Trophoblast cell (in vitro differentiated cells and primary cell): ENCODE measurements around the gene NRCAM.
"Not testable (repeated sequence)": the region's sequence is repeated elsewhere in the genome, so short reads cannot be mapped to it uniquely, and the experiment has no call there.

Experiments used
- DNase-seq, 2 donors: peaks; one replicate each; pipeline ENCODE4 v3.0.0-alpha.2; 2016
- H2AFZ ChIP-seq: 2 replicates; pipeline ENCODE4 v1.6.1; 2013; ENCODE audit warnings: low read length, moderate library complexity, mild to moderate bottlenecking; ENCODE audit not compliant: insufficient read depth, poor library complexity
- H2AK5ac ChIP-seq: 2 replicates; pipeline ENCODE4 v1.6.1; 2013; ENCODE audit warnings: mild to moderate bottlenecking, low read length
- H2BK120ac ChIP-seq: 2 replicates; pipeline ENCODE4 v1.6.1; 2013; ENCODE audit warnings: low read length, mild to moderate bottlenecking, moderate library complexity; ENCODE audit not compliant: insufficient read depth, poor library complexity
- H2BK12ac ChIP-seq: 2 replicates; pipeline ENCODE4 v1.6.1; 2013; ENCODE audit warnings: mild to moderate bottlenecking, low read length, moderate library complexity
- H2BK5ac ChIP-seq: 2 replicates; pipeline ENCODE4 v1.6.1; 2013; ENCODE audit warnings: low read length, low read depth, moderate library complexity, mild to moderate bottlenecking; ENCODE audit not compliant: poor library complexity
- H3K14ac ChIP-seq: 2 replicates; pipeline ENCODE4 v1.6.1; 2013; ENCODE audit warnings: mild to moderate bottlenecking, low read length
- H3K18ac ChIP-seq: 2 replicates; pipeline ENCODE4 v1.6.1; 2013; ENCODE audit warnings: mild to moderate bottlenecking, low read length
- H3K23ac ChIP-seq: 2 replicates; pipeline ENCODE4 v1.6.1; 2013; ENCODE audit warnings: low read length
- H3K27ac ChIP-seq: 2 replicates; pipeline ENCODE4 v1.5.1; 2013; ENCODE audit warnings: low read depth, mild to moderate bottlenecking, inconsistent platforms, low read length, moderate library complexity
- H3K27me3 ChIP-seq: 2 replicates; pipeline ENCODE4 v1.6.1; 2013; ENCODE audit warnings: inconsistent platforms, mild to moderate bottlenecking, low read length, moderate library complexity; ENCODE audit not compliant: insufficient read depth
- H3K36me3 ChIP-seq, 2 experiments: 1 replicate in 1 of 2; 2 replicates in 1 of 2; pipeline ENCODE4 v1.6.1; 2013; ENCODE audit warnings: low read length in 2 of 2, mild to moderate bottlenecking in 2 of 2, moderate library complexity in 1 of 2; ENCODE audit not compliant: insufficient read depth in 2 of 2, control insufficient read depth in 1 of 2
- H3K4ac ChIP-seq: 2 replicates; pipeline ENCODE4 v1.6.1; 2013; ENCODE audit warnings: low read depth, mild to moderate bottlenecking, low read length, moderate library complexity
- H3K4me1 ChIP-seq, 2 experiments: 1 replicate in 1 of 2; 2 replicates in 1 of 2; pipeline ENCODE4 v1.6.1; 2013; ENCODE audit warnings: low read length in 2 of 2, mild to moderate bottlenecking in 2 of 2, moderate library complexity in 1 of 2; ENCODE audit not compliant: insufficient read depth in 2 of 2, control insufficient read depth in 1 of 2
- H3K4me2 ChIP-seq: 2 replicates; pipeline ENCODE4 v1.6.1; 2013; ENCODE audit warnings: inconsistent platforms, mild to moderate bottlenecking, low read length, moderate library complexity
- H3K4me3 ChIP-seq: 2 replicates; pipeline ENCODE4 v1.5.1; 2013; ENCODE audit warnings: mild to moderate bottlenecking, low read depth, low read length, inconsistent platforms
- H3K79me1 ChIP-seq: one replicate; pipeline ENCODE4 v1.6.1; 2013; ENCODE audit warnings: low read length
- H3K79me2 ChIP-seq: 2 replicates; pipeline ENCODE4 v1.6.1; 2013; ENCODE audit warnings: low read length, mild to moderate bottlenecking; ENCODE audit not compliant: control insufficient read depth, insufficient read depth, poor library complexity
- H3K9ac ChIP-seq: 2 replicates; pipeline ENCODE4 v1.6.1; 2013; ENCODE audit warnings: mild to moderate bottlenecking, low read length
- H3K9me3 ChIP-seq: 2 replicates; pipeline ENCODE4 v1.6.1; 2013; ENCODE audit warnings: low read depth, mild to moderate bottlenecking, control low read depth, inconsistent platforms, low read length; ENCODE audit not compliant: insufficient read depth
- H4K12ac ChIP-seq: 2 replicates; pipeline ENCODE4 v1.6.1; 2013; ENCODE audit warnings: low read depth, mild to moderate bottlenecking, low read length, moderate library complexity
- H4K8ac ChIP-seq: 2 replicates; pipeline ENCODE4 v1.6.1; 2013; ENCODE audit warnings: low read depth, mild to moderate bottlenecking, low read length, moderate library complexity
- H4K91ac ChIP-seq: one replicate; pipeline ENCODE4 v1.6.1; 2013; ENCODE audit warnings: low read depth, mild to moderate bottlenecking, low read length, moderate library complexity
- WGBS: extraction: QIAGEN DNeasy Blood & Tissue Kit; methylation state at CpG from one replicate; pipeline ENCODE4 v1.1.7; 2013; ENCODE audit warnings: missing lambda C conversion rate; ENCODE audit not compliant: insufficient read length, insufficient coverage; ENCODE audit errors: extremely low coverage; 5-methylcytosine and 5-hydroxymethylcytosine counted together

The NRCAM gene

GRCh38 chr7:108272891-108273290 is 183.3 kb downstream of the NRCAM start:
- H3K4ac ChIP-seq, H3K9me3 ChIP-seq: not testable (repeated sequence)

GRCh38 chr7:108270385-108271015 is 185.7 kb downstream of the NRCAM start:
- H3K4me3 ChIP-seq = no peak overlapping the region
- no peaks in the 10 kb centered on the region for H3K79me1 ChIP-seq
- H2AK5ac ChIP-seq = no peak overlapping the region
- H3K4me2 ChIP-seq = no peak overlapping the region
- no peaks in the 10 kb centered on the region for H3K36me3 ChIP-seq
- H3K18ac ChIP-seq = no peak overlapping the region
- no peak overlapping the region for H4K91ac ChIP-seq
- H4K8ac ChIP-seq = no peak overlapping the region
- no peak overlapping the region for H3K9ac ChIP-seq
- no CpG with 5 or more reads among the region's 5 CpGs for WGBS
- H3K79me2 ChIP-seq = no peaks in the 10 kb centered on the region
- no peak overlapping the region for H2BK12ac ChIP-seq
- no peak overlapping the region for H4K12ac ChIP-seq
- H3K4ac ChIP-seq = no peak overlapping the region
- H3K14ac ChIP-seq = no peak overlapping the region
- no peaks in the 10 kb centered on the region for H3K4me1 ChIP-seq
- H2BK120ac ChIP-seq = no peak overlapping the region
- H3K27ac ChIP-seq = no peak overlapping the region
- H2BK5ac ChIP-seq = no peak overlapping the region
- DNase-seq = no peak
- no peak overlapping the region for H3K23ac ChIP-seq
- H3K27me3 ChIP-seq = no peaks in the 10 kb centered on the region
- no peak overlapping the region for H2AFZ ChIP-seq
- H3K9me3 ChIP-seq = no peaks in the 10 kb centered on the region

More at GRCh38 chr7:108272891-108273290, 183.3 kb downstream of the NRCAM start:
- H2BK120ac ChIP-seq, H3K27me3 ChIP-seq, H4K12ac ChIP-seq, H3K9ac ChIP-seq, H3K4me2 ChIP-seq, H3K4me1 ChIP-seq, H3K79me1 ChIP-seq, H2AFZ ChIP-seq, H3K4me3 ChIP-seq, H4K91ac ChIP-seq, H3K79me2 ChIP-seq, H3K18ac ChIP-seq, H4K8ac ChIP-seq, H2AK5ac ChIP-seq, H2BK5ac ChIP-seq, DNase-seq, H3K27ac ChIP-seq, H3K14ac ChIP-seq, H3K36me3 ChIP-seq, H3K23ac ChIP-seq, H2BK12ac ChIP-seq: not testable (repeated sequence)
- WGBS = no CpG with 5 or more reads among the region's 1 CpG

- Histone ChIP-seq H3K9ac (no peak overlapping the region), H2AFZ (no peak overlapping the region), H2BK12ac (no peak overlapping the region), H4K91ac (no peak overlapping the region), H2BK120ac (no peak overlapping the region), H3K9me3 (no peaks in the 10 kb centered on the region), H3K27ac (no peak overlapping the region), H3K23ac (no peak overlapping the region), H3K27me3 (no peaks in the 10 kb centered on the region), H3K4me3 (no peak overlapping the region), H3K4me2 (no peak overlapping the region), H3K79me2 (no peaks in the 10 kb centered on the region), H3K18ac (no peak overlapping the region), H4K12ac (no peak overlapping the region), H3K4ac (no peak overlapping the region), H3K4me1 (no peaks in the 10 kb centered on the region), H2BK5ac (no peak overlapping the region), H4K8ac (no peak overlapping the region), H3K36me3 (no peaks in the 10 kb centered on the region), H3K79me1 (no peaks in the 10 kb centered on the region), H2AK5ac (no peak overlapping the region), H3K14ac (no peak overlapping the region)
- DNase-seq = no peak
- no CpG with 5 or more reads among the region's 6 CpGs for WGBS
Measured at GRCh38 chr7:108268200-108268820, 187.9 kb downstream of the NRCAM start.

- Histone ChIP-seq H2AK5ac (no peak overlapping the region), H3K9ac (no peak overlapping the region), H3K4me2 (no peak overlapping the region), H2AFZ (no peak overlapping the region), H3K27ac (no peak overlapping the region), H2BK12ac (no peak overlapping the region), H3K14ac (no peak overlapping the region), H4K91ac (no peak overlapping the region), H3K4ac (no peak overlapping the region), H3K4me1 (no peaks in the 10 kb centered on the region), H3K18ac (no peak overlapping the region), H4K8ac (no peak overlapping the region), H3K23ac (no peak overlapping the region), H3K9me3 (no peaks in the 10 kb centered on the region), H2BK120ac (no peak overlapping the region), H2BK5ac (no peak overlapping the region), H3K79me1 (no peaks in the 10 kb centered on the region), H3K4me3 (no peak overlapping the region), H4K12ac (no peak overlapping the region), H3K79me2 (no peaks in the 10 kb centered on the region), H3K27me3 (no peaks in the 10 kb centered on the region), H3K36me3 (no peaks in the 10 kb centered on the region)
- DNase-seq = no peak
- no CpG with 5 or more reads among the region's 1 CpG for WGBS
Measured at GRCh38 chr7:108267615-108268014, 188.6 kb downstream of the NRCAM start.
